ENCODE results near the gene FNIP2.

FNIP2 gene

DNA sequence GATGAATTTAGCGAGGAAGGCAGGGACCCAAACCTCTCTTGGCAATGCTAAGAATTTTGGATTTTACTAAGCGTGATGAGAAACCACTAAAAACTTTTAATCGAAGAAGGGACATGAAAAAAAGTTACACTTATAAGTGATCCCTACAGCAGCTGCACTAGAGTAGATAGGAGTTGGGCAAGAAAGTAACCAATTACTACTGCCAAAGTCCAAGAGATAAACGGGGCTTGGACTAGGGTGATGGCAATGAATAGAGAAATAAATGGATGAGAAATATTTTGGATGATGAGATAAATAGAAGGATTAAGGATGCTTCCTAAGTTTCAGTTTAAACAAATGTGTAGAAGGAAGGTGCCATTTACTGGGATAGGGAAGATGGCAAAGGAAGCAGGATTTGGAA is 6.3 kb upstream of the FNIP2 start:
- no peak for DNase-seq (ENCODE audit: low spot score)

DNA sequence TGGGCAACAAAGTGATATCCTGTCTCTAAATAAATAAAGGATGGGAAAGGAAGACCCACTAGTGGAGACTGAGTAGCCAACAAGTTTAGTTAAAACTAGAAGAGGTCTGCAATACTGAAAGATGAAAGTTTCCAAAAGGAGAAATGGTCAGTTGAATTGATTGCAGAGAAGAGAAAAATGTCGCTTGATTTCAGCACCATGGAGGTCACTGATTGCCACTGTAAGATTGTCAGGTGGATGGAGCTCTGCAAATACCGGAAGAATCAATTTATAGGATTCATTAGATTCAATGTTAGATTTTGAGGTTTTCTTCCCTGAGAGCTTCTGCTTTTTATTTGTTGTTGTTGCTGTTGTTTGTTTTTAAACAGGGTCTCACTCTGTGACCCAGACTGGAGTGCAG is 5.4 kb upstream of the FNIP2 start:
- DNase-seq (ENCODE audit: low spot score), result no peak

DNA sequence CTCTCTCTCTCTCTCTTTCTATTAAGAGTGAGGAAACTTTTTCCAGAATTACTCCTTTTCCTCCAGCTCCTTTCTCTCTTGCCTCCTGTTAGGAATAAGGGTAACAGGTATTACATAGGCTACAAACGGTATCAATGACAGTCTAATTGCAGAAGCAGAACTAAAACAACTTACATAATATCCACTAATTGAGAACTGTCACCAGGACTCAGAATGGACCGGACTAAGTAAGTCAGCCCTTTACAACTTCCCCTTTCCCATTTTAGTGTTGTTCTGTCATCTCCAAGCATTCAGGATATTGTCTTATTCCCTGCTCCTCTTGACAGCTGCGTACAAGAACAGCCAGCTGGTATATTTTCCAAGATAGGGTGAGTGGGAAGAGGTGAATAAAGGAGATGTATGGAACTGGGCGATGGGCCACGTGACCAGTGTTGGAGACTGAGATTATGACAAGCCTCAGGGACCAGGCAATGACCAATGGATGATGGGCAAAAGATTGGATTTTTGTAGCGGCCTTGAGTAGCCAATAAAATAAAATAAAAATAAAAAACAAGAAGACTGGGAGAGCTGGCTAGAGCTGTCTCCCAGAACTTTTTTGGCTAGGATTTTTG is 2.3 kb upstream of the FNIP2 start:
- peak; percentile 46 for DNase-seq (ENCODE audit: low spot score)

DNA sequence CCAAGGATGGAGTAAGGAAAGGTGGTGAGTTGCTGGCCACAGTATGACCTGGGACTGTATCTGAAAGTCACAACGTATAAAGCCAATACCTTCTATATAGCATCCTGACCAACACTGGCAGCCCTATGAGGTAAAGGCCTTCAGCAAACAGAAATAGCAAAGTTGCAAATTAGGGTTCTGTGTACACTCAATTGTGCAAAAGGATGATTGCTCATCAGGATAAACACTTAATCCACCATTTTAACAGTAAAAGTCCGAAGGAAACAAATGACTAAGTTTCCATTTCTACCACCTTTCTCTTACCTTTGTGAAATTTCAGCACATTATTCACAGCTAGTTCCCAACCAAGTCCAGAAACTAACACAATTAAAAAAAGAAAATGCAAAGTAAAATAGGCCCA is 1.4 kb upstream of the FNIP2 start:
- no peak for DNase-seq (ENCODE audit: low spot score)

DNA sequence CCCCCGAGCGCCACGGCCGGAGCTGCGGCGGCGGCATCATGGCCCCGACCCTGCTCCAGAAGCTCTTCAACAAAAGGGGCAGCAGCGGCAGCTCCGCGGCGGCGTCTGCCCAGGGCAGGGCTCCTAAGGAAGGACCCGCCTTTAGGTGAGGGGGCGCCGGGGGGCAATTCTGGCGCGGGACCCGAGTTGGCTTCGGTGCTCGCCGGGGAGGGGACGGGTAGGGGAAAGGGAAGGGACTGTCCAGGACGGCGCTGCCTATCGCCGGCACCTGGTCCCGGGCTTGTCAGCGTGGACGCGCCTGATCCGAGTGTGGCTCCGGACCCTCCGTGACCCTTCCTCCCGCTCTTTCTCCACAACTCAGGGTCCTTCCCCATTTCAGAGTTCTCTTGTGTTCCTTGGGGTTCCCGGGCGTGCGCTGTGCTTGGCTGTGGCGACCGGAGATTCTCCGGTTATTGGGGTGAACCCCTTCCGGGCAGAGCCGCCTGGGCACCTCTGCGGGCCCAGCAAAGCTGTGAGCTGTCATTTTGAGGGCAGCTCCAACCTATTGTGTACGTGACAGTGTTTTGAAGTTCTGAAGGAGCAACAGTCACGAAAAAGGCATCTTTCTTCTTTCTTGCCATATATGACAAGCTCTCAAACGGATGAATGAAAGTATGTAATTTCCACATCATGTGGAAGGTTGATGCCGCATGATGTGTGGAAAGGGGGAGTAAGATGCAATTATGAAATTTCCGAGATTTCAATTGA is 522 bp downstream of the FNIP2 start:
- peak; percentile 44 for DNase-seq (ENCODE audit: low spot score)

DNA sequence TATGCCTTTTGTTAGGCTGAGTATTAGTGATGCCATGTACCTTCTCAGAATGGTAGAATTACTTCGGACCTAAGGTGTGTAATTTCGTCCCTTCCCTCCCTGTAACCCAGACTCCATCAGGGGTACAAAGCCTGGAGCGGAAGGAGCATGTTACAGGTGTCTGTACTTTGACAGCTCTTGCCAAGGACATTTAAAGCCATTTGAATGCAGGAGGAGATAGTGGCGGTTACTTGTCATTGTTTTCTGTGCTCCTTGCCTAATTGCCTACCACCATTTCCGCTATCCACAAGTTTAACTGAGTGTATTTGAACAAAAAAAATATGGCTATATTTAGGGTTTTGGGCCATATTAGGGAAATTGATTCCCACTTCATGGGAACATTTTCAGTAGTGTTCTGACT is 1.8 kb downstream of the FNIP2 start:
- DNase-seq (ENCODE audit: low spot score), result peak; percentile 17

DNA sequence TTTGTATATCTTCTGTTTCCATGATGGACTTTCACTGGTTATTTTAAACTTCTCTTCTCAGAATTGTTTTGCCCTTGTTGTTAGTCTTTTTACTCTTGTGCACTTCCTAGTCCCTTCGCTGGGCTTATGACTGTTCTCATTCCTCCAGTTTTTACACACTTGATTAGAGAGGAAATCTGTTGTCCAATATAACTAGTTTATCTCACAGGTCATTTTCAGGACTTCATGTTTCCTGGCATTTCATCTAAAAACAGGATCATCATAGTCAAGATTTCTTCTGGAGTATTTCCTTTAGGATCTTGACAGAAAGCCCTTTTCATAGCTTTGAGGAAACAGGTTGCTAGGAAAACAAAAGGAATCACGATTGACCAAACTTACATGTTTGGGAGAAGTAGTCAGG is 3.0 kb downstream of the FNIP2 start:
- peak; percentile 44 for DNase-seq (ENCODE audit: low spot score)

DNA sequence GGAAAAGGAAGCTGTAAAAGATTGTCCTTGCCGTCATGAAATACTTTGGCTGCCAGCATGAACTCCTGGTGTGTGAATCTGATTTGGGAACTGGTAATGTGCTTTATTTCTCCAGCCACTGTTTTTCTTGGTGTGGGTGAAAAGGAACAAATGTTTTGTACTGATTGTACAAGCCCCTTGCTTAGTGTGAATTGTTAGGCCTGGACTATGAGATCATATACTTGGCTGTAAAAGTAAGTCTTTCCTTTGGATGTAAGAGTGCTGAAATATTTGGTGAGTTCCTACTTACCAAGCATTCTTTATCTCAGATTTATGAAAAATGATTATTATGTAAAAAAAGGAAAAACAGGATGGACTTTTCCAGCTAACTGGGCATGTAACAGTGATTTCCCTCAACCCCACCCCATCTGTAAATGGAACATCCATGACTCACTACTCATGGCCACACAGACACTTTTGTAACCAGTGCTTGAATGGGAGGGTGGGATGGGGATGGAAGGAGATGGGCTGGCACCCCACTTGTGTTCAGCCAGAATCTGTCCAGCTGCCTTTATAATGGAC is 6.3 kb downstream of the FNIP2 start:
- peak; percentile 92 for DNase-seq (ENCODE audit: low spot score)

DNA sequence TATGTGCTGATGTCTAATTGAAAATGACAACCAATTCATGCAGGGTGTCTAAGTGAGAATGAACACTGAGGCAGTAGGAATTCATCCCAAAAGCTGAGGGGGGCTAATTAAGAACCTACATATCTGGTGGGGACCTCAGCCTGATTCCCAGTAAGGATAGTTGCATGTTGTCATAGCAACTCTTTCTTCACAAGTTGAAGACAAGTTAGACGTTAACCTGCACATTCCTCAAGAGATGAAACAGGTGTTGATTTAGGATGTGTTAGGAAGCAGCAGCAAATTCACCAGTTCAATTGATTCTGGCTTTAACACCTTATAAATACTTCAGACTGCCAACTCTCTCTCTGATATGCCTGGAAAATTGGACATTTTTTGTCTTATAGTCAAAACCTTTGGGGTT is 7.3 kb downstream of the FNIP2 start:
- peak; percentile 24 for DNase-seq (ENCODE audit: low spot score)

DNA sequence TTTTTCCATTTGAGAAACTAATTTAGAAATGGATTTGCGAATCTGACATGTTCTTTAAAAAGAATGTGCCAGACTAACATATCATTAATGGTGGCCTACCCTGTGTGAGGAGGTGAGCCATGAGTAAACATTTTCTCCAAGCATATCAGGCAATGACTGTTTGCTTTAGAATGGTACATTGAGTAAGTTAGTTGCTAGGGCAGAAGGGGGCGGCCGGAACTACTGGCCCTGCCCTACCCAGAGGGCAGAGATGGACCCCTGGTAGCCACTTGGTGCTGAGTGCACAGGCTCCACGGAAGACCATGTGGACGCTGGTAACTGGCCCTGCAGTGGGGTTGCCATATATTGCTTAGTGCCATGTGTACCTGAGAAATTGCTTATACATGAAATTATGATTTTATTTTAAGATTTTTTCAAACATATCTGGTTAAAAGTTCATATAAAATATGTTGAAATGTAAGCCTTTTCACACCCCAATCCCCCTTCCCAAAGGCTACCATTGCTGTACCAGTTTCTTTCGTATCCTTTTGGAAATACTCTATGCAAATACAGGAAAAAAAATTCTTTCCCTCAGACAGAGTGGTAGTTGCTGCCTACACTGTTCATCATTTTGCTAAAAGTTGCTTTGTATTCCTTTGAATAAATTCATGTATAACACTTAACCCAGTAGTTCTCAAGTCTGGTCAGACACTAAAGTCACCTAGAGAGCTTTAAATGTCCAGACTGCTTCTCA is 8.8 kb downstream of the FNIP2 start:
- no peak for DNase-seq (ENCODE audit: low spot score)

DNA sequence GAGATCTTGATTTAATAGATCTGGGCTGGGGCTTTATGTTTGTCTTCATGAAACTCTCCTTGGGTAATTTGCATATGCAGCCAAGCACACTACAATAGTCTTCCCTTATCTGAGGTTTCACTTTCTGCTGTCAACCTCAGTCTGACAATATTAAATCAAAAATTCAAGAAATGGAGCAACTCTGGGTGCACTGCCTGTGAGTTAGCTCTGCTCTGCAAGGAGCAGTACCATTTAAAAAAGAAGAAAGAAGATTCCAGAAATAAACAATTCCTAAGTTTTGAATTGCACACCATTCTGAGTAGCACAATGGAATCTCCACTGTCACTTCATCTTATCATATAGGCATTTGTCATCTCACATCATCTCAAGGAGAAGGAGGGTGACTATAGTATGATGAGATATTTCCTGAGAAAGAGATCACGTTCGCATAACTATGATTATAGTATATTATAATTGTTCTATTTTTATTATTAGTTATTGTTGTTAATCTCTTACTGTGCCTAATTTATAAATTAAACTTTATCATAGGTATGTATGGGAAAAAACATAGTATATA is 9.4 kb downstream of the FNIP2 start:
- DNase-seq (ENCODE audit: low spot score), result no peak

DNA sequence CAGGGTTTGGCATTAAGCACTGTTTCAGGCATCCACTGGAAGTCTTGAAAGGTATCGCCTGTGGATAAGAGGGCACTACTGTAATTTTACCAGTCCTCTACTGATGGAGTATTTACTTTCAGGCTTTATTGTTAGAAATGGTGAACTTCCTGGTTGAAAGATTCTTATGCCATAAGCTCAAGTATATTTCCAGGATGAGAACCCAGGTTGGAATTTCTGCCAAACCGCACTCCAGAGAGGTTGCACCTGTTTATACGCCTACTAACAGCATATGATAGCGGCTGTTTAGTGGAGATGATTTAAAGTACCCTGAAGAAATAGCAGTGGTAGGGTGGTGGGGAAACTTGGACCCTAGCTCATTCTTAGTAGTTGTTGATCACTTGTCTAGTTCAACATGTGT is 9.9 kb downstream of the FNIP2 start:
- DNase-seq (ENCODE audit: low spot score), result no peak

DNA sequence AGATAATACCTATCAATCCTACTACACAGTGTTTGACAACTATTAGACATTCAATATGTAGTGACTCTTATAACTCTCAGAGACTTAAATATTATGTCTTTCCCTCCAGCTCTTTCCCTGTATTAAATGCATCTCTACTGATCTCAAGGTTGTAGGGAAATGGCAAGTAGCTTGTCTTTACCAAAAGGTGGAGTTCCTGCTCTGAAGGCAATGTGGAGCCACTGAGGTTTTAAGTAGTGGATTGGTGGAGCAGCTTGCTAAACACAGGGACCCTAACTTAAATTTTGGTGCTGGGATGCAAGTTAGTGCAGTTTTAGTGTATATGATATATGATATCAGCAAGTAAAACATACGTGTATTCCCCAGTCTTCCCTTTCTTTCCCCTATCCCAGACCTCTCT is 13.1 kb downstream of the FNIP2 start:
- no peak for DNase-seq (ENCODE audit: low spot score)

DNA sequence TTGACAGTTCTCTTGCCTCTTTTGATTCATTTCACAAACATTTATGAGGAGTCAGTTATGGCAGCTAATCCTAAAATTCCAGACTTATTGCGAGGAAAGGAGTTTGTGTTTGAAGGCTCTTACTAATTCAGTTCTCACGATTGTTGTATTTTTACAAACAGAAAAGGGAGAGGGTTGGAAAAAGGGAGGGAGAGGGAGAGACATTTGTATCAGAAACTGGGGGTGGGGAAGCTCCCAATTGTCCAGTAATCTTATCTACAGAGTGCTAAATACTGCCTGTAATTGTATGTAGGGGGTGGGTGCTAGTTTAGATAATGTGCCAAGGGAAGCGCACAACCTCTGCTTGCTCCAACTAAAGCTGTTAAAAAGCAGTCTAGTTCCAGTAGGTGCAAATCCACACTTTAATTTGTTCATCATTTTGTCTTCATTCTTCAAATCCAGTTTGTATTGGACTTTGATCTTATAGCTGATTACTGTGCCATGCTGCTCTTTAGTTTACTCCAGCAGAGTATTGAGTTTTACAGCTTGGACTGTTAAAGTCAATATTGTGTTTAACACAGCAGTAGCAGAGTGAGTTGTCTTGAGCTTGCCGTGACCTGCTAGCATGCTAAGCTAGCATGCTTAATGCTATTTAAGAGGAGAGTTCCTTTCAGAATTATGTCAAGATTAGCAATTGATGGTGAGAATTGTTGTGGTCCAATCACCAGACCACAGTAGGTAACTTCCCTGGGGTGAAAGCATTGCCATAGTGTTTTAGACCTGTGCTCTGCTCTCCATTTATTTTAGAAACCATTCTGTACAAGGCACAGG is 13.9 kb downstream of the FNIP2 start:
- no peak for DNase-seq (ENCODE audit: low spot score)

DNA sequence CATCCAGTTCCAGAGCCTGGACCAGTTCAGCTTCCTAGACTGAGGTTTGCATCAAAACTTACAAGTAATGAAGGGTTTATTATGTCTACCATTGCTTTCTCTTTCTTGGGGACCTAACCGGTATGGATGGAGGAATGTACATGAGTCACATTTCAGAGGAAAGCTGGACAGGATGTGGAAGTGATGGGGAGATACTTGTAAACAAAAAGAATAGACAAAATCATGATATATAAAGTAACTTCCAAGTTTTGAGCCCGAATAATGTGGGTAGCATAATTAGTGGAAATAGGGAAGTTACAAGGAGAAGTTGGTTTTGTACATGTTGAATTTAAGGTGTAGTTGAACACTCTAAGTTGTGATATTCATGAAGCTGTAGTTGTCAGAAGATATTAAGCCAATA is 15.0 kb downstream of the FNIP2 start:
- DNase-seq (ENCODE audit: low spot score), result no peak

DNA sequence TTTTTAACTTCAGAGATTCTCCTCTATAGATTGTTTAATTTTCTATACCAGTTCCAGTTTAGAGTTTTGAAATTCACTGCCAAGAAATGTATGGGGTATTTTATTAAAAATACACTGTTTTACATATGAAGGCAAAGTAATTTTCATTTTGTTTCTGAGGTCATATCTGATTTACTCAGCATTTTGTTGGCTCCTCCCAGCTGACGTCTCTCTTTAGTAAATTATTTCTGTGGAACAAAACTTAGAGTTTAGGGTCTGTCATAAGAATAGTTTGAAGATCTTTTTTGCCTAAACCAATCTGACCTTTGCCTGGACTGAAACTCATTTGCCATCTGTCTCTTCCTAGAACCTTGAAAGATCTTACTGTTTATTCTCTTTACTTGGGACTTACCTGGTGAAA is 16.9 kb downstream of the FNIP2 start:
- DNase-seq (ENCODE audit: low spot score), result no peak

DNA sequence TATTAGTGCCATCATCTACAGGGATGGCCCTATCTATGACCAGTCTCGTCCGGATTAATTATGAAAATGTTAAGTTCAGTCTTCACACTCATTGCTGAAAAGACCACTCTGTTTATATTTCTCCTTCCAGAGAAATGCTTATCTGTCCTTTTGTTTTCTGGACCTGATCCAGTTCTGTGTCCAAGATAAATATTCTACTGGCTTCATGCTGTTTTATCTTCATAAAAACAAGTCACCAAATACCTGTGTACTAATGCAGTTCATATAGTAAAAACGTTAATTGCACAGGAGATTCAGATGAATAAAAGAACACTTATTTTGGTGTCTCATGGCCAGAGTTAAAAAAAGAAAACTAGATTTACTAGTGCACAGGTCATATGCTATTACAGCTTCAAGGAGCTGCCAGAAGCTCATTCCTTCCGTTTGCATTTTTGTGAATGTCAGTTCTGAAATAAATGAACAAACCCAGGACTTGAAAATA is 17.3 kb downstream of the FNIP2 start:
- peak; percentile 45 for DNase-seq (ENCODE audit: low spot score)

DNA sequence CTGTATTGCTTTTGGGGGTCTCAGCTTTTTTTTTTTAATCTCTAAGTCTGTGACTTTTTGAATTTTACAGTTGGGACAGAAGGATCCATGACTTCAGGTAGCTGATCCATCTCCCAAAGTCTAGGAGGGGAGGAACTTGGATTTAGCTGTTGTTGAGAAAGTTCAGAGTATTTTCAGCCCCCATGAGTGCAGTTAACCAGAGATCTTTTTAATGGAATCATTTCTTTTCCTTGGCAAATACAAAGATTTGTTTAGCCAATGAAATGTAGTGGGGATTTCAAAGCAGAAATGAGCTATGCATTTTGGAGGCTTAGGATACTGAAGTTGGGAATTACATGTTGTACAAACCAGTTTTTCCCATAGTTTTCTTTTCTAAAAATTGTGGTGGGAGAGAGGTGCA is 18.1 kb downstream of the FNIP2 start:
- no peak for DNase-seq (ENCODE audit: low spot score)

DNA sequence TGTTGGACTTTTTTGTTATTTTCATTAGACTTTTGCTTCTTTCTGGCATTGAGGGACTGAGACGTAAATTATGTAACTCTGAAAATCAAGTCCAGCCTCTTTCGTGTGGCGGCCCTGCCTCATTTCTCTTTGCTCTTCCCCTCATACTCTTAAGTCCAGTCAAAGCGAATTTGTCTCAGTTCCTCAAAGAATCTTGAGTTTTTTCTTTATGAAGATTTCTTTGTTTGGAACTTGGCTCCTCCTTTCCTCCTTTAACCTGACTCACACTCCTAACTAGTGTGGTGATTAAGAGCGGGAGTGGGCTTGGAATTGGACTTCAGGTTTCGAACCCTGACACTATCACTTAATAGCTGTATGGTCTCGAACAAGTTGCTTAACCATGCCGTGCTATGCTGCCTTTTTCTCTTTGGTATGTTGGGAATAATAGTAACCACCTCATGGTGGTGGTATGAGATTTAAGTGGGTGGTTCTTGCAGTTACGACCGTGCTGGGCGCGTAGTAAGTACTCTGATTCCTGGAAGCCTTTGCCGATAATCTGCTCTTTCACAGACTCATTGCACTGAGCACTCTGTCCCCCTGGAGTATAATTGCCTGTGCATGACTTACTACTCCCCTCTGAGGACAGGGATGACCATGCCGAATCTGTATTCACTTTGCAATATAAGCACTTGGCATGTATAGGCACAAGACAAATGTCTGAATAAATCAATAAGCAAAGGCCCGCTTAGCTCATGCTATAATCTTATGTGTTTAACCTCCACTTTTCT is 19.1 kb downstream of the FNIP2 start:
- DNase-seq (ENCODE audit: low spot score), result peak; percentile 58

DNA sequence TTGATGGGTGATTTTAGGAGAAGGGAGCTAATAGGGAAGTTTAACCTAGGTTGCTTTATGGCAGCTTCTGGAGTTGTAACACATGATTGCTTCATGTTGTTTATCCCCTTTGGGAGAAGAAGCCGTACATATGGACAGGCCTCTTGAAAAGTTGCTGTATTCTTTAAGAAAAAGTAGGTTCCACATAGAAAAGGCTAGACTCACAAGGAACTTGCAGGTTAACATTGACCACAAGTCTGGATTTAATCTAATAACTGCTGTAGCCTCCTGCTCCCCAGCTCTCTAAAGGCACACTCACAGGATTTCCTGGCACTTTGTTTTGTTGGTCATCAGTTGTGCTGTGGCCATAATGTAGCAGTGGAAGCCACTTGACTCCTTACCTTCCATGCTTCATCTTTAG is 19.7 kb downstream of the FNIP2 start:
- DNase-seq (ENCODE audit: low spot score), result no peak

DNA sequence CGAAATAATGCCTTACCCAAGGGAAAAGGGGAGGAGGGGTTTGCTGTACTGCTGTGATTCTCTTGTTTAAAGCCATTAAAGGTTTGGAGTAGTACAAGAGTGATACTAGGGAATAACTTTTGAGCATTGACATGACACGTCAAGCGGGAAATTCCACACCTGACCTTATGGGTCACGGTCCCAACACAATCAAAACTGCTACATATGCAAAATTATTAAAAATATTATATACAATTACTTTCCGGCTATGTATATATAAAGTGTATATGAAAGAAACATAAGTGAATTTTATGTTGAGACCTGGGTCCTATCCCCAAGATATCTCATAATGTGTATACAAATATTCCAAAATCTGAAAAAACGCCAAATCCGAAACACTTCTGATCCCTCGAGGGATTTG is 21.0 kb downstream of the FNIP2 start:
- DNase-seq (ENCODE audit: low spot score), result no peak
